IPS-18a (cell line): ENCODE measurements around the gene ILKAP.

Experiments used
- H3K27ac ChIP-seq: one replicate; pipeline ENCODE4 v1.5.1; 2013; ENCODE audit warnings: low read length
- H3K27me3 ChIP-seq: one replicate; pipeline ENCODE4 v1.6.1; 2013; ENCODE audit warnings: mild to moderate bottlenecking, low read length; ENCODE audit not compliant: control insufficient read depth, insufficient read depth
- H3K36me3 ChIP-seq: one replicate; pipeline ENCODE4 v1.6.1; 2013; ENCODE audit warnings: low read depth, low read length; ENCODE audit not compliant: control insufficient read depth
- H3K4me1 ChIP-seq: one replicate; pipeline ENCODE4 v1.6.1; 2013; ENCODE audit warnings: low read depth, low read length; ENCODE audit not compliant: control insufficient read depth
- H3K4me3 ChIP-seq: one replicate; pipeline ENCODE4 v1.5.1; 2013; ENCODE audit warnings: low read length
- H3K9ac ChIP-seq: one replicate; pipeline ENCODE4 v1.6.1; 2013; ENCODE audit warnings: mild to moderate bottlenecking, low read length, moderate library complexity
- H3K9me3 ChIP-seq: one replicate; pipeline ENCODE4 v1.6.1; 2013; ENCODE audit warnings: low read depth, low read length; ENCODE audit not compliant: control insufficient read depth

ILKAP gene

GRCh38 chr2:238203094-238203972 is at the start of gene ILKAP:
ILKAP (minus strand) TSS chr2:238203695; CDS start chr2:238203553, 142 bp downstream.
- Histone ChIP-seq H3K4me1 (no peaks in the 10 kb centered on the region), H3K4me3 (peak within 1 kb of the TSS; percentile 80), H3K27me3 (peaks cover 16% of the 10 kb centered on the region), H3K9ac (peak within 1 kb of the TSS; percentile 54), H3K27ac (no peak within 1 kb of the TSS), H3K36me3 (no peaks in the 10 kb centered on the region), H3K9me3 (no peaks in the 10 kb centered on the region)

DNA sequence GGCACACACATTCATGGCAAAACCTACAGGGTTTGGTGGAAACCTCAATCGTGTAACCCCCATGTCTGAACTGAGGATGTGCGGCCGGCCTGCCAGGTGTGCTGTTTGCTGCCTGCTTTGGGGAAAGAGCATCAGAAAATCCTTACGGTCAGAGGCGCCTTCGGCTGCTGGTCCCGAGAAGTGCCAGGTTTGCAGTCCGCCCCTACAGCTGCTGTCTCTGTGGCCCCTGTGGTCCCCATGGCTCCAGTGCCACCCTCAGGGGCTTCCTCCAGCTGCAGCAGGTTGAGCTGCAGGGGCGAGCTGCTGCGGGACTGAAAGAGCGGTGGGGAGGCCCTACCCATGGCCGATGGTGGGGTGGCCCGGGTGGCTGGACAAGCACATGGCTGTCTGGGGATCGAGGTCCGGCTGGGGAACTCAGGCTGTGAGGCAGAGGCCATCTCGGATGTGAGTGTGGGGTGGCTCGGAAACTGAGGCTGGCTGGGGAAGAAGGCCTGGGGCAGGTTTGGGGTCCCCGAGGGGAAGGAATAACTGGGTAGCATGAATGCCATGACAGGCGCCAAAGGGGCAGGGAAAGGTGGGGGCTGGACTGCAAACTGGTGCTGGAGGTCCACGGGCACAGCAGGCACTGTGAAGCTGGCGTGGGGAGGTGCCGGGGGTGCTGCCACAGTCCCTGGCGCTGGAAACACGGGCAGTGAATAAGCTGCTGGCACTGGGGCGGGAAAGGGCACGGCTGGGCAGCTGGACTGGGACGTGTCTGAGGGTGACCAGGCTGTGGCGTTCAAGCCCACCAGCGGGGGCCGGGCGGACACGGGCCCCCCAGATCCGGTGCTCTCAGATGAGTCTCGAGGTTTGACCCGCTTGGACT is 49.5 kb upstream of the ILKAP start:
- peaks cover 3% of the 10 kb centered on the region for H3K36me3 ChIP-seq
- H3K27ac ChIP-seq = no peak overlapping the region
- H3K9me3 ChIP-seq = no peaks in the 10 kb centered on the region
- H3K9ac ChIP-seq = no peak overlapping the region
- no peaks in the 10 kb centered on the region for H3K4me1 ChIP-seq
- no peaks in the 10 kb centered on the region for H3K27me3 ChIP-seq
- H3K4me3 ChIP-seq = no peak overlapping the region

GRCh38 chr2:238251986-238252385 is 48.5 kb upstream of the ILKAP start:
- Histone ChIP-seq H3K9me3 (no peaks in the 10 kb centered on the region), H3K36me3 (peaks cover 3% of the 10 kb centered on the region), H3K4me3 (no peak overlapping the region), H3K27ac (no peak overlapping the region), H3K27me3 (no peaks in the 10 kb centered on the region), H3K9ac (no peak overlapping the region), H3K4me1 (no peaks in the 10 kb centered on the region)

- H3K36me3 ChIP-seq = peaks cover 3% of the 10 kb centered on the region
- H3K9me3 ChIP-seq = no peaks in the 10 kb centered on the region
- H3K4me1 ChIP-seq = no peaks in the 10 kb centered on the region
- H3K9ac ChIP-seq = no peak overlapping the region
- no peak overlapping the region for H3K27ac ChIP-seq
- no peak overlapping the region for H3K4me3 ChIP-seq
- no peaks in the 10 kb centered on the region for H3K27me3 ChIP-seq
Measured at GRCh38 chr2:238251331-238251730, 47.8 kb upstream of the ILKAP start.

DNA sequence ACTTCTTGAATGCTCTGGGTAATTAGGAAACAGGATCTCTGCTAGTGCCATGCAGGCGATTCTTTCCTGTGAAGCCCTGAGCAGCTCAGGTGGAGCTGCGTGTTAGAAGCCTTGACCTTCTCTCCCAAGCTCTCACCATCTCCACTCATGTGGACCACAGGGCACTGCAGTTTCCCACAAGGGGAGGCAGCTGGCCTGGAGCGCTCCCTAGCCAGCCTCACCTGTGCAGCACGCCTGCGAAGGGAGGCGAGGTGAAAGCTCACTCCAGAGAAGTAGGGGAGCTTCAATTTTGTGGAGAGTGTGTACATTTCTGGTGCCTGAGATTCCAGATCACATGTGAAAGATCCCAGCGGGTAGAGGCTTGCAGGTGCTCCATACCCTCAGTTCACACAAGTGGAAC is 47.4 kb upstream of the ILKAP start:
- H3K27me3 ChIP-seq = no peaks in the 10 kb centered on the region
- H3K4me1 ChIP-seq = no peaks in the 10 kb centered on the region
- no peak overlapping the region for H3K9ac ChIP-seq
- no peak overlapping the region for H3K4me3 ChIP-seq
- no peaks in the 10 kb centered on the region for H3K9me3 ChIP-seq
- no peak overlapping the region for H3K27ac ChIP-seq
- H3K36me3 ChIP-seq = peaks cover 3% of the 10 kb centered on the region

- no peak overlapping the region for H3K27ac ChIP-seq
- no peaks in the 10 kb centered on the region for H3K27me3 ChIP-seq
- H3K9me3 ChIP-seq = no peaks in the 10 kb centered on the region
- no peak overlapping the region for H3K4me3 ChIP-seq
- H3K4me1 ChIP-seq = no peaks in the 10 kb centered on the region
- H3K9ac ChIP-seq = no peak overlapping the region
- H3K36me3 ChIP-seq = no peaks in the 10 kb centered on the region
Measured at GRCh38 chr2:238247841-238248453, 44.5 kb upstream of the ILKAP start.

DNA sequence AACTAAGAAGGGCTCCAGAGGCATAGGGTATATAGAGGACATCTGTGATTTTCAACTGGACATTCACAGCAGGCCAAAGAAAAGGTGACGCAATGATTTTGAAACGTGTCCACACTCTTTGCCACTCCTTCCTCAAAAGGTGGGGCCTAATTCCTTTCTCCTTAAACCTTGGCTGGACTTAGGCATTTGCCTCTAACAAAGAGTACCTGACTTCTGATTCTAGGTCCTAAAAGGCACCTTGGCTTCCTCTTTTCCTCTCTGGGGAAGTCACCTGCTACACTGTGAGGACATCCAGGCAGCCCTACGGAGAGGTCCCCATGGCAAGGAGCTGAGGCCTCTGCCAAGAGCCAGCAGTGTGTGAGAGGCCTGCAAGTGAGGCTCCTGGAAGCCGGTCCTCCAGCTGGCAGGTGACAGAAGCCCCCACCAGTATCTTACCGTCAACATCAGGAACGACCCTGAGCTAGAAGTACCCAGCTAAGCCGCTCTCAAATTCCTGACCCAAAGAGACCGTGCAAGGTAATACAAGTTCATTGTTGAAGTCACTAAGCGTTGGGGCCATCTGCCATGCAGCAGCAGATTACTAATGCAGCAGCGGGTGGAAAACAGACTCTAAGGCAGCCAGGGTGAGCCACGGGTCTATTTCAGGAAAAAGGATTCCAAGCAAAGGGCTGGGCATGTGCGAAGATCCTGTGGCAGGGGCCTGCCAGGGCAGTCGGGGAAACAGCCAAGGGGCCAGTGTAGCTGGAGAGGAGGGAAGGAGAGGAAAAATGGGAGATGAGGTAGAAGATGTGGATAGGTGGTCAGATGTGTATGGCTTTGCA is 43.7 kb upstream of the ILKAP start:
- Histone ChIP-seq H3K27ac (no peak overlapping the region), H3K27me3 (peaks cover 2% of the 10 kb centered on the region), H3K4me3 (no peak overlapping the region), H3K36me3 (no peaks in the 10 kb centered on the region), H3K4me1 (no peaks in the 10 kb centered on the region), H3K9ac (no peak overlapping the region), H3K9me3 (no peaks in the 10 kb centered on the region)

- peaks cover 15% of the 10 kb centered on the region for H3K27me3 ChIP-seq
- no peaks in the 10 kb centered on the region for H3K9me3 ChIP-seq
- no peak overlapping the region for H3K9ac ChIP-seq
- H3K36me3 ChIP-seq = no peaks in the 10 kb centered on the region
- H3K4me3 ChIP-seq = no peak overlapping the region
- H3K4me1 ChIP-seq = peaks cover 4% of the 10 kb centered on the region
- H3K27ac ChIP-seq = no peak overlapping the region
Measured at GRCh38 chr2:238244151-238244550, 40.7 kb upstream of the ILKAP start.

GRCh38 chr2:238243496-238244076 is 40.1 kb upstream of the ILKAP start:
- H3K9me3 ChIP-seq = no peaks in the 10 kb centered on the region
- H3K9ac ChIP-seq = no peak overlapping the region
- peaks cover 4% of the 10 kb centered on the region for H3K4me1 ChIP-seq
- peaks cover 20% of the 10 kb centered on the region for H3K27me3 ChIP-seq
- no peak overlapping the region for H3K4me3 ChIP-seq
- H3K27ac ChIP-seq = no peak overlapping the region
- no peaks in the 10 kb centered on the region for H3K36me3 ChIP-seq

DNA sequence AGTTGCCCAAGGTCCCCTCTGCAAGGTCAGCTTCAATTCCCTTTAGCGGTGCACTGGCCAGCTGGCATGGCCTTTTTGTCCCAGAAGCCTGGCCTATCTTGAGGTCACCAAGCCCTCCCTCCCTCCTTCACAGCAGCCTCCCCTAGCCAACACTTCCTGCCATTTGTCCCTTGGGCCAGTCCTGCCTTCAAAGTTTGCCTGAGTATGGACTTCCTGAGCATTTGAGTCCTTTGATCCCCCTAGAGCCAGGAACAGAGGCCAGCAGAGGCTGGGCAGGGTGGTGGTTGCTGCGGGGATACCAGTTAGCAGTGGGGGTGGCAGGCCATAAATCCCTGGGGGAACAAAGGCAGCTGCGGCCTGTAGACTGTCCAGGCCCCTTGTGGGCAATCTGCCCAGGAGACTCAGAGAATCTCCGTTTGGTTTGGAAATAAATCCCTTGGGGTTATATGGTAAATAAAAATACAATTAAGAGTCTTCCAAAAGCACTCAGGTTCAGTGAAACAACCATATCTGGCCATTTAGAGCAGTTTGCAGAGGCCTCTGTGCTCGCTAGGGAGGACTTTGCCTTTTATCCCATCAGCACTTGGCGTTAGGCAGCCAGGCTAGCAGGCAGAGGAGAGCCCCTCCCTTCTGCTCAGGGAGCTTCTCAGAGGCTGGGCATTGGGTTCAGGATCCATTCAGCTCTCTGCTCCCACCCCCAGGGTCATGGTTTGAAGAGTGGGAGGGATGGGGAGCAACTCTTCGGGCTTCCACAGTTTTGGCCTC is 39.4 kb upstream of the ILKAP start:
- Histone ChIP-seq H3K9ac (no peak overlapping the region), H3K27ac (no peak overlapping the region)

More for the DNA sequence above, 39.4 kb upstream of the ILKAP start:
- Histone ChIP-seq H3K27me3 (peaks cover 27% of the 10 kb centered on the region), H3K9me3 (no peaks in the 10 kb centered on the region), H3K36me3 (no peaks in the 10 kb centered on the region), H3K4me3 (no peak overlapping the region), H3K4me1 (peaks cover 4% of the 10 kb centered on the region)
